Fibroblast of peridontal ligament (primary cell): ENCODE data around the gene SPCS1.
"Not testable (repeated sequence)": the region's sequence is repeated elsewhere in the genome, so short reads cannot be mapped to it uniquely, and the experiment has no call there.

Source experiments
- DNase-seq: peaks from one replicate; pipeline ENCODE4 v3.0.0-alpha.2; 2010; ENCODE audit errors: extremely low read depth

The SPCS1 gene

DNA sequence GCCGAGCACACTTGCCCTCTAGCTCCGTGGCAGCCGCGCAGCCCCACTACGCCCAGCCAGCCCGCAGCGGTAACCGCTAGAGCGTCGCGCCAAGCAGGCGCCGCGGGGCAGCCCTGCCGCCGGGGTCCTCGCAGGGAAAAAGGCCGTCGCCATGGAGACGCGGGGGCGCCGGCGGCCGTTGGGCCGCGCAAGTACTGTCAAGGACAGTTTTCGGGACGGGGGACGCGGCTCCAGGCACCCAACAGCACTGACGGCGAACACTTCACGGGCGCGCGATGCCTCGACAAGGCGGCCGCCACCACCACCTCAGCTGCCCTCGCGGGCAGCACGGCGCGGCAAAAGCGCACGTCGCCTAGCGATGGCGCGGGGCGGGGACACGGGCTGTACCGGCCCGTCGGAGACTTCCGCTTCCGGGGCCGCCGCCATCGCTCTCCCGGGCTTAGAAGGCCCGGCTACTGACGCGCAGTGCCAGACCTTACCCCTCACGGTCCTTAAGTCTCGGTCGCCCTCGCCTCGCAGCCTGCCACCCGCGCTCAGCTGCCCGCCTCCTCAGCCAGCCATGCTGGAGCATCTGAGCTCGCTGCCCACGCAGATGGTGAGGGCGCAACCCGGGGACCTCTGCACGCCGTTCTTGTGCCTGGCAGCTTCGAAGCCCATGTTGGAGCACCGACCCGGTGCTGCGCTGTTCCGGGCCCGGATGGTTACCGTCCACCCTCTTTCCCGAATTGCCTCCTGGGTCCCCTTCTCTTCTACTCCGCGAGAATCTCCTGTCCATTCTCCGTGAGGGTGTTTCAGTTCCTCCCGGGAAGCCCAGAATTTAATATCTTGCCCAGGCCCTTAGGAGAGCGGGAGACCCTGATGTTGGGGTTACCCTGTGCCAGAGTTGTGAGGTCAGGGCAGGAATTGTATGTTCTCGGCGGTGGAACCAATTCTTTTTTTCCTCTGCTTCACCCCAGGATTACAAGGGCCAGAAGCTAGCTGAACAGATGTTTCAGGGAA, at the start of gene SPCS1, which contains the start of gene GLT8D1:
Gene SPCS1 (plus strand): TSS at position 419 of the 999 bp plus-strand sequence. CDS start 141 bp downstream, at position 560.
Gene GLT8D1 (minus strand): TSS at position 104 of the 999 bp plus-strand sequence. CDS start 5,331 bp downstream, outside the sequence.
- DNase-seq, result peak; percentile 74

GRCh38 chr3:52660046-52660445, 45.9 kb upstream of the SPCS1 start:
- DNase-seq, result no peak

GRCh38 chr3:52663098-52663497, 42.8 kb upstream of the SPCS1 start:
- DNase-seq, result no peak

- peak; percentile 100 for DNase-seq
Measured at GRCh38 chr3:52670621-52671521, 35.0 kb upstream of the SPCS1 start.

- no peak for DNase-seq
Measured at GRCh38 chr3:52671676-52672075, 34.2 kb upstream of the SPCS1 start.

- DNase-seq, result not testable (repeated sequence)
Measured at GRCh38 chr3:52676201-52676600, 29.7 kb upstream of the SPCS1 start.

- DNase-seq, result no peak
Measured at GRCh38 chr3:52678265-52679198, 27.4 kb upstream of the SPCS1 start.

DNA sequence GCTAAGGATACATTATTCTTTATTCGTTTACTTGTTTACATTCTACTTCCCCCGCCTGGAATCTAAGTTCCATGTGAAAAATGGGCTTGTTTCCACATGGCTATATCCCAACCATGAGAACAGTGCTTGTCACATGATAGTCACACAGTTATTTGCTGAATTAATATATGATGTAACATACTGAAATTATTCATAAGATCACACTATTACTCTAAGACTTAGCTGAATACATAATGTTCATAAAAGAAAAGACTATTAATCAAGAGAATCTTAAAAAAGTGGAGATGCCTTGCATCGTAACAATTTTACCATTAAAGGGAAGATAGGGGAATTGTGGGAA, 26.7 kb upstream of the SPCS1 start:
- DNase-seq, result peak; percentile 64

DNA sequence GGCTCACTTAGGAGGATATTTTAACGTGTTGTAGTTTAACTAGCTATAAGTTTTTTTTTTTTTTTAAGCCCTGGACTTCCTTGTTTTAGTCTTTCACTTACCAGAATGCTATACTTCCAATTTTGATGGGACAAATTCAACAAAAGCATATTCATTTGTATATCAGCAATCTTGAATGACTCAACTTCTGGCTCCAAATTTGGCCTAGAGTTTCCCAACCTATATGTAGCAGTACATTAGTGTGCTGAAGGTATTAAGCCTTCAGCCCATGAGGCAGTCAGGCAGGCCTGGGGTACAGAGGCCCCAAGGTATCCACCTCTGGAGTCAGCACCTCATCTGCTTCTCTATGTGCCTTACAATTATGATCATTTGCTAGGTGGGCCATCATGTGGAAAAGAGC, 26.1 kb upstream of the SPCS1 start:
- DNase-seq, result no peak

- no peak for DNase-seq
Measured at GRCh38 chr3:52681596-52681995, 24.3 kb upstream of the SPCS1 start.

- peak; percentile 91 for DNase-seq
Measured at GRCh38 chr3:52682016-52682415, 23.9 kb upstream of the SPCS1 start.

DNA sequence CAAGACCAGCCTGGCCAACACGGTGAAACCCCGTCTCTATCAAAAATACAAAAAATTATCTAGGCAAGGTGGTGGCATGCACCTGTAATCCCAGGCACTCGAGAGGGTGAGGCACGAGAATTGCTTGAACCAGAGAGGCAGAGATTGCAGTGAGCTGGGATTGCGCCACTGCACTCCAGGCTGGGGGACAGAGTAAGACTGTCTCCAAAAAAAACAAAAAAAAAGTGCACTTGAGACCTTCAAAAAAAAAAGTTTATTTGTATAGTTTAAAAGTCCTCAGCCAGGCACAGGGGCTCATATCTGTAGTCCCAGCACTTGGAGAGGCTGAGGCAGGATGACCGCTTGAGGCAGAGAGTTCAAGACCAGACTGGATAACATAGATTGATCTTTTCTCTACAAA, 22.3 kb upstream of the SPCS1 start:
- DNase-seq, result no peak

DNA sequence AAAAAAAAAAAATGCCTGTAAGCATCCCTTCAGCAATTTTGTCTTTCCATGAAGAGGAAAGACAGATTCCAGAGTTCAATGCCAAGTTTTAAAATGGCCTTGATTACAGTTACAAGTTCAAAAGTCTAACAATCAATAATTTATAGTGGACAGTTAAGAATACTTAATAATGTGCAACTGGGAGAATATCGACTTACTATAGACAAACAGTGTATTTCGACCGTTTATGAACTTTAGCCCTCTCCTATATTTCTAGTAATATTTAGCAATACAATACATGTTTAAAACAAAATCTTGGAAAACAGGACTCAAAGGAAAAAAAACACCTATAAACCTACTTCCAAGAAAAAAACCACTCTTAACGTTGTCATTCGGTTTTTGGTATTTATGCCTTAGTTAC, 21.7 kb upstream of the SPCS1 start:
- no peak for DNase-seq

DNA sequence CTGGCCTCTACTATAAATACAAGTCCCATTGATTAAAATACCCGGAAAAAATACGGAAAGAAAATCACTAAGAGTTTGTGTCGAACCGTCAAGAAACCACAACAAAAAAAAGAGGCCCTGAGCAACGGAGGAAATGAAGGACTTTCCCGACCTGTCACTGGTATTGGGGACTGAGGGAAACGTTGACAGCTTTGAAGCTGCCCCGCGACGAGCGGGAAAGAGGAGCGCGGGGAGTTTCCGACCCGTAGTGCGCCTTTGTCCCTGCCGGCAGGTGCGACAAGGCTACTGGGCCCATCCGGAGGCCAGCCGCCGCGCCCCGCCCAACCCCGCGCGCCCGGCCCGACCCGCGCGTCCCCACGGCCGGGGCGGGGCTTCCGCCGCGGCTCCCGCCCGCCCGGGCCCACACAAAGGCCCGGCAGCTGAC, 20.6 kb upstream of the SPCS1 start:
- DNase-seq, result peak; percentile 42

- DNase-seq, result peak; percentile 94
Measured at GRCh38 chr3:52685709-52686691, 19.9 kb upstream of the SPCS1 start, which contains the start of the genes GNL3 and PBRM1. GNL3 (plus strand) TSS chr3:52686032; CDS start chr3:52686093, 61 bp downstream. PBRM1 (minus strand) TSS chr3:52685913.

DNA sequence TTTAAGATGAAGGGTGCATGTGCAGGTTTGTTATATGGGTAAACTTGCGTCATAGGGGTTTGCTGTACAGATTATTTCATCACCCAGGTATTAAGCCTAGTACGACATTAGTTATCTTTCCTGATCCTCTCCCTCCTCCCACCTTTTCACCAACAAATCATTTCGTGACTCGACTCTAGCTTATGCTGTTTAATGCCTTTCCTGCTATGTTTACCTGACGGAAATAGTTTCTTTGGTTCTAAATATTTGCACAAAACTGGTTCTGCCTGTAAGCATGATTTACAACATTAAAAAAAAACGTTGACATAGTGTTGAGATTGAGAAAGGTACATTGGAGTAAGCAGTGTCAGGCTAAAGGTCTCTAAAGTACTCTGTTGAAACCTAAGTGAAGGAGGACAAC, 17.6 kb upstream of the SPCS1 start:
- DNase-seq, result no peak

- no peak for DNase-seq
Measured at GRCh38 chr3:52689151-52689550, 16.8 kb upstream of the SPCS1 start.

DNA sequence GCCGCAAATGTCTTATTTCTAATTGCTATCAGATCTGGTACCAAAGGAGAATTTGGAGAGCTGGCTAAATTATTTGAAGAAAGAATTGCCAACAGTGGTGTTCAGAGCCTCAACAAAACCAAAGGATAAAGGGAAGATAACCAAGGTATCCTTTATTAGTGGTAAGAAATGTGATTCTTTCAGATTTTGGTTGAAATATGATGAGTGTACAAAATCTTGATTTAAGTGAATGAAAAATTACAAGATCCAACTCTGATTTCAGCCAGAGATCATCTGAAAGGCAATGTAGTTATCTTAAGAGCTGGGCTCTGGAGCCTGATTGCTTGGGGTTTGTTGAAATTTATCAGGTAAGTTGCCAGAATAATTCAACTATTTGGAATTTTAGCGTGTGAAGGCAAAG, 15.3 kb upstream of the SPCS1 start:
- DNase-seq, result no peak

- no peak for DNase-seq
Measured at GRCh38 chr3:52693071-52693470, 12.8 kb upstream of the SPCS1 start.
